NCI-H748 (cell line): ENCODE measurements around the gene ZNF384.

Source experiments
- DNase-seq: peaks from one replicate; lab custom pipeline; 2025; ENCODE audit not compliant: unreplicated experiment; lab: John Stamatoyannopoulos, UW

ZNF384 gene

GRCh38 chr12:6699259-6699988 is 10.2 kb upstream of the ZNF384 start:
- no peak for DNase-seq

DNA sequence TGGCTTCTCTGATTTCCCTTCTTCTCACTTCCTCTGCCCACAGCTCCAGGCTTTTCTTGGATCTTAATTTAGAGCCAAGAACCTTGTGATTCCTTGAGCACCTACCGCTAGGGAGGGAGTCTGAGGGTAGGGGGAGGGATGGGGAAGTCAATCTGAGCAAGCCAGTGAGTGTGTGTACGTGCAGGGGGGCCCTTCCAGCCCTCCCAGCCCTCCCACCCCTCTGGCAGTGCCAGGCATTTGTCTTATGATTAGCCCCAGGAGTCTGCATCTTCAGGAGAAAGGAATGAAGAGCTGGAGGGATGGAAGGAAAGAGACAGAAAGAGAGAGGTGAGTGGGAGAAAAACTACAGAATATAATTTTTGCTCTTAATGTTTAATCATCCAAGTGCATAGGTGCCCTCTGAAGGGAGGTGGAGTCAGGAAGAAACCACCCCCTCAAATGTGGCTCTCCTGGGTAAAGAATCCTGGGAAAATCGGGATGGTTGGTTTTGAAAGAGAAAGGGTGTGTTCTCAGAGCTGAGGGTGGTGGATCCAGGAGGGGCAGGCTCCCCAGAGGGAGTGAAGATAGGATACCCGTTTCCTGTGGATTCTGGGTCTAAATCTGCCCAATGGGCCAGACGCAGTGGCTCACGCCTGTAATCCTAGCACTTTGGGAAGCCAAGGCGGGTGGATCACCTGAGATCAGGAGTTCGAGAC is 9.3 kb upstream of the ZNF384 start:
- no peak for DNase-seq

- peak; percentile 24 for DNase-seq
Measured at GRCh38 chr12:6697584-6698351, 8.6 kb upstream of the ZNF384 start.

DNA sequence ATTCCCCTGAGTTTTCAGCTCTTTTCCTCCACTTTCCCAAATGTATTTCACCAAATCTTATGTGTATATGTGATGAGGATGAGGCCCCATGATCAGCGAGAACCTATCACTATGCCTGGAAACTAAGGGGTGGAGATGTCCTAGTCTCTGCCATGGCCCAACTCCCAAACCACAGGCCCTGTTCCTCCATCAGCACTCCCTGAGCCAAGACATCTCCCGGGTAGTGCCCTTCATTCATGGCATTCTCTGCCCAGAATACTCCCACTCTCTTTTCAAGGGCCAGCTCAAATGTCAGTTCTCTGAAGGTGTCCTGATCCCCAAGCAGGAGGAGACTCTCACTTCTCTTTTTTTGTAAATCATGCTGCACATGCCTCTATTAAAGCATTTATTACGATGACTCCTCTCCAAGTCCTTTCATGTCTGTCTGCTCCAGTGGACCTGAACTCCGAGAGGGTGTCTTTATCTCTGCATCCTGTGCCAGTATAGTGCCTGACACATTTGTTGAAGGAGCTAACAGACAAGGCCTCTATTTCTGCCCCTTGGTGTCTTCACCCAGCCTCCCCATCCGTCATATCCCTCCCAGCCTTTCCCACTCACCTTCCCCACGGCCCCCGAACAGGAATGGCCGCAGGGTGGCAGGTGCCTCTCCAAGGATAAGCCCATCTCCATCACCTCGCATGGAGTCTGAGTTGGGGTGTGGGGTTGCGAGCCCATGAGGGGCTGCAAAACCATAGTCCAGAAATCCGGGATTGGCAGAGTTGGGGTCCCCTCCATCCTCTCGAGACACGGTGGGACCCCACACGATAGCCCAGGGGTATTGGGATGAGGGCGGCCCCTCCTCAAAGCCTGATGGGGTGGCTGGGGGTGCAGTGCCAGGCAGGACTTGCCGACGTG is 7.8 kb upstream of the ZNF384 start:
- no peak for DNase-seq

DNA sequence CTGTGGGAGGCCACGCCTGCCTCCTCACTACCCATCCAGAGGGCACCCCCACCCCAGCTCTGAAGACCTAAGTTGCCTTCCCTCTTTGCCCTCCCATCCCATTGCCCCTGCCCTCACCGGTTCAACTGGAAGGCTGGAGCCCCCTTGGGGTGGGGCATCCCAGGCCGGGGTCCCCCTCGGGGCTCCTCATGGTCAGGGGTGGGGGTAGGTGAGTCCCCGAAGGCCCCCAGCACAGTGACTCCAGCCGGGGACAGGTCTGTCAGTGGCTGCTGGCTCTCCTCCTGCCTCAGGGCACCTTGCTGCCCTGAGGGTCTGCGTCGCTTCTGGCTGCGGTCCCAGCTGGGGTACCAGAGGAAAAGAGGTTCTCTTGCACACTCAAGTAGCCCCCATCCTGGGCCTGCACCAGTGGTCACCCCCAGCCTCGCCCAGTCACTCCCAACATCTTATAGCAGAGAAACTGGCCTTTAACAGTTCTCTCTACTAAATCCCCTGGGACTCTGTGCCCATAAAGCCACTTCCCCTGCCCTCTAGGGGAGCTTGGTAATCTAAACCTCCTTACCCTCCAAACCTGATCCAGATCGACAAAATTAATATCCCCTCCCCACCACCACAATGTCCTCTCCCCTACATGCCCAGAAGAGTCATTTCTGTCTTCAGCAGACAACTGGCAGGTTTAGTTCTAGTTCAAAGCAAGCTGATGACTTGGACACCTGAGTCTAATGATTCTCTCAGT is 6.3 kb upstream of the ZNF384 start:
- no peak for DNase-seq

GRCh38 chr12:6694701-6695100 is 5.5 kb upstream of the ZNF384 start:
- DNase-seq: no peak

GRCh38 chr12:6693832-6694355 is 4.7 kb upstream of the ZNF384 start:
- DNase-seq: no peak

- DNase-seq: peak; percentile 2
Measured at GRCh38 chr12:6692888-6693287, 3.7 kb upstream of the ZNF384 start.

DNA sequence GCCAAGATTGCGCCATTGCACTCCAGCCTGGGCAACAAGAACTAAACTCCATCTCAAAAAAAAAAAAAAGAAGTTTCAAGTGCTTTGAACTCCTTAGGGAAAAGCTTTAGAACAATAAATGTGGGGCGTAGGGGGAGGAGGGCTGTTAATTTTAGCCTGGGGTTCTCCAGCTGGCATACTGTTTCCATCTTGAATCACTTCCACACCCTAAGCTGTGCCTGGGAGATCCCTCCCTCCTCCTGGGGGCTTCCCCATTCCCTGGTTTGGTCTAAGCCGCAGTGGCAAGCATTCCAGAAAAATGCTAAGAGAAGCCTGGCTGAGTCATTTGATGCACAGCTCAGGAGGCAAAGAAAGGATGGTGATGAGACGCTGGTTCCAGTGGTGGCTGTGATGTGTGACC is 2.3 kb upstream of the ZNF384 start:
- no peak for DNase-seq

DNA sequence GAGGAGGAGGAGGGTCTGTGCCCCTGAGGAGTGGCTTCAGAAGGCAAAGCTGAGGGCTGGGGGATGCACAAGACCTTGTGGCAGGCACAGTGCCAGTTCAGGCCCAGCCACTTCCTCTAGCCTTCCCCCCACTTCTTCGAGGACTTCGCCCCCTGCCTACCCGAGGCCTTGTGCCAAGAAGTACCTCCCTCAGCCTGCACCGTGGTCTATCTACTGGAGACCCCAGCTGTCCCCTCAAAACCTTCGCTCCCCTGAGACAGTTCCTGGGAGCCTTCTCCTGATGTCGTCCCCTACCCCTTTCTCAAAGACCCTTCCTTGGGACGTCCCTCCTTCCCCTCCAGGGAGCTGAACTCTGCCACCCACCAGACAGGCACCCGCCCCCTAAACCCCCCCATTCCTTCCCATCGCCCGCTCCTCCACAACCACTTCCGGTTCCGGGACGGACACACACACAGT is 604 bp downstream of the ZNF384 start:
- no peak for DNase-seq

- no peak for DNase-seq
Measured at GRCh38 chr12:6685814-6686213, 3.4 kb downstream of the ZNF384 start.

- DNase-seq: peak; percentile 31
Measured at GRCh38 chr12:6684609-6685008, 4.6 kb downstream of the ZNF384 start.

GRCh38 chr12:6676962-6677361 is 12.2 kb downstream of the ZNF384 start:
- no peak for DNase-seq

DNA sequence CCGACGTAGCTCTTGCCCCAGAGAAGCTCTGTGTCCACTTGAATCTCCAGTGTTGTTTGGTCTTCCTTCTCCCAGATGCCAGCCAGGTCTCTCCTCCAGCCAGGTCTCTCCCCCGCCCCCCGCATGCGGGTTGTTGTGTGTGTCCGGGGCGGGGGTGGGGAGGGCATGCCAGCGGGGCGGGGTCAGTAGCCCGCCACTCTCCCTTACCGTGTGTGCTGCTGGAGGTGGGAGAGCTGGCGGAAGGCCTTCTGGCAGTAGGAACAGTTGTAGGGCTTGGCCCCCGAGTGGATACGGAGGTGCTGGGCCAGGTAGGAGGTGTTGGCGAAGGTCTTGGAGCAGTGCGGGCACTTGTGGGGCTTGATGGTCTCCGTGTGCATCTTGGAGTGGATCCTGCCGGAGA is 17.0 kb downstream of the ZNF384 start:
- no peak for DNase-seq

- DNase-seq: peak; percentile 9
Measured at GRCh38 chr12:6667559-6668210, 21.5 kb downstream of the ZNF384 start.

DNA sequence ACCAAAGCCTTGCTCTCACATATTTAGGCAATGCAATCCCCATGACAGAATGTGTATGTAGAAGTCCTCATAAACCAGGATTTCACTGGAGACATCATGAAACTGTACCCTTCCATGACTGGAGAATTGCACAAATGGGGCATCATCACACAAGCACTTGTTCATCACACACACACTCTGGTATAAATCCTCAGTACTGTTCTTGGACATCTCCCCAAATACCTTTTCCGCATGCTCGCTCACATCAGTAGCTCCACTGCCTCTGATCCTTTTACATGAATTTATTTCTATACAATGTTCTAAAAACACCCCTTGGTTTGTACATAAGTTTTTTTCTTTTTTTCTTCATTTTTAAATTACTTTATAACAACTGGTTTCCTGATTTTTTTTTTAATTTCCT is 23.0 kb downstream of the ZNF384 start:
- no peak for DNase-seq

DNA sequence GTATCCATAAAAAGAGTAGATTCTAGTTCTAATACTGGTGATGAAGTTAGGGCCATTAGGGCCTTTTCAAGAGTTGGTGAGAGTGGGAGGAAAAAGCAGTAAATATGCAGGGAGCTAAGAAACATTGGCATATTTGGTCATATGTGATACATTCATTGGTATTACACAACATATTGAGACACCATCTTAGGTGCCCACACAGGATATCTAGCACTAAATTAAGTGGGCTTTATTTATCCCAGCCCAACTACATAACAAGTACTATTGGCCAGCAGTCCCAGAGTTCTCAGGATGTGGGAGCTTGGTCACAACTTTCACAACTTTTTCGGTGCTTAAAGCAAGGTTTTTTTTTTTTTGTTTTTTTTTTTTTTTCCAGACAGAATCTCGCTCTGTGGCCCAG is 24.3 kb downstream of the ZNF384 start:
- no peak for DNase-seq

DNA sequence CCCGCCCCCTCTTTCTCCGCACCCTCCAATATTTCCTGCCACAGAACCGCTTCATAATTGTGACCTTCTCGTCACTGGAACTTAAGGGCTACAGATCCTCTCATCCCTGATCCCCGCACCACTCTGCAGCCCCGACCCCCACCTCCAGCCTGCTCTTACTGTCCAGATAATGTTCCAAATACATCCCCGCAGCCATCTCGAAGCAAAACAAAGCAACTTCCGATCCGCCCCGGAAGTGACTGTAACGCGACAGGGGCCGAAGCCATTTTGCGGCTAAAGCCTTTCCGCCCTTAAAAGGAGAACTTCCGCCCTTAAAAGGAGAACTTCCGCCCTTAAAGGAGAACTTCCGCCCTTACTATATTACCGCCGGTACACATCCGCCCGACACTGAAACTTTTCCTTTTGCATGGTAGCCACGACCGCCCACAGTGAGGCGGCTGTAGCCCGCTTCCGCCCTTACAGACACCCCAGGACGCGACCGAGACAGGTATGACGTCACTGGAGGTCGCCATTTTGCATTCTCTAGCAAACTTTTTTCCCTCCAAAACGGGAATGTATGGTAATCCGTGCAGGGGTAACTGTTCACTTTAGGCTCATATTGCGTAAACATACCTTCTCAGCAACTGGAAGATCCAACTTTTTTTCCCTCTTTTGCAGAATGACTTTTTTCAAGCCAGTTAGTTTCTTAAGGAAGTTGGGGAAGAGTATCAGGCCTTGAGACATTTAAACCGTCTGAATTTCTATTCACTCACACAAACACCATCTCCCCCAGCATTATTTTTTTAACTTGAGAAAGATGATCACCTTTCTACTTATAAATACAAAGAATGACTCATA is 26.1 kb downstream of the ZNF384 start, which contains the start of gene ING4:
Gene ING4, minus strand, starts transcription at position 214 of the 837 bp plus-strand sequence. Its CDS starts 18 bp downstream, at position 196.
- peak; percentile 99 for DNase-seq

- DNase-seq: no peak
Measured at GRCh38 chr12:6662602-6662905, 26.6 kb downstream of the ZNF384 start.
